HG03520 (cell line): ENCODE measurements around the gene LLGL1.

ENCODE experiments used
- ATAC-seq: cut with Tn5 transposase; IDR thresholded peaks from one replicate; pipeline ENCODE4 v1.9.1; 2021; ENCODE audit warnings: mild to moderate bottlenecking, moderate library complexity; ENCODE audit not compliant: unreplicated experiment

The LLGL1 gene

GRCh38 chr17:18267366-18267765 is 41.9 kb downstream of the LLGL1 start:
- ATAC-seq, result no peak

- no peak for ATAC-seq
Measured at GRCh38 chr17:18267927-18268711, 42.7 kb downstream of the LLGL1 start.

- ATAC-seq, result no peak
Measured at GRCh38 chr17:18270046-18270931, 44.9 kb downstream of the LLGL1 start.

- ATAC-seq, result no peak
Measured at GRCh38 chr17:18277076-18277475, 51.6 kb downstream of the LLGL1 start.

GRCh38 chr17:18278867-18279266 is 53.4 kb downstream of the LLGL1 start:
- ATAC-seq, result no peak

- no peak for ATAC-seq
Measured at GRCh38 chr17:18280249-18280648, 54.8 kb downstream of the LLGL1 start.

GRCh38 chr17:18280766-18281371 is 55.4 kb downstream of the LLGL1 start:
- no peak for ATAC-seq

- ATAC-seq, result no peak
Measured at GRCh38 chr17:18281788-18282187, 56.4 kb downstream of the LLGL1 start.

GRCh38 chr17:18285296-18285695 is 59.9 kb downstream of the LLGL1 start:
- ATAC-seq, result no peak

- no peak for ATAC-seq
Measured at GRCh38 chr17:18291718-18292540, 66.5 kb downstream of the LLGL1 start.
